Measurements from ENCODE around the gene IPO13.

IPO13 gene

GRCh38 chr1:43992232-43992995 lies 45.7 kb downstream of the IPO13 start:
- DNase-seq (ENCODE audit: extremely low read depth, low read depth): no peak
- TF ChIP-seq CTCF (IDR thresholded peaks at IDR 0.05; ENCODE audit: low read depth, low read length): no peak

DNA sequence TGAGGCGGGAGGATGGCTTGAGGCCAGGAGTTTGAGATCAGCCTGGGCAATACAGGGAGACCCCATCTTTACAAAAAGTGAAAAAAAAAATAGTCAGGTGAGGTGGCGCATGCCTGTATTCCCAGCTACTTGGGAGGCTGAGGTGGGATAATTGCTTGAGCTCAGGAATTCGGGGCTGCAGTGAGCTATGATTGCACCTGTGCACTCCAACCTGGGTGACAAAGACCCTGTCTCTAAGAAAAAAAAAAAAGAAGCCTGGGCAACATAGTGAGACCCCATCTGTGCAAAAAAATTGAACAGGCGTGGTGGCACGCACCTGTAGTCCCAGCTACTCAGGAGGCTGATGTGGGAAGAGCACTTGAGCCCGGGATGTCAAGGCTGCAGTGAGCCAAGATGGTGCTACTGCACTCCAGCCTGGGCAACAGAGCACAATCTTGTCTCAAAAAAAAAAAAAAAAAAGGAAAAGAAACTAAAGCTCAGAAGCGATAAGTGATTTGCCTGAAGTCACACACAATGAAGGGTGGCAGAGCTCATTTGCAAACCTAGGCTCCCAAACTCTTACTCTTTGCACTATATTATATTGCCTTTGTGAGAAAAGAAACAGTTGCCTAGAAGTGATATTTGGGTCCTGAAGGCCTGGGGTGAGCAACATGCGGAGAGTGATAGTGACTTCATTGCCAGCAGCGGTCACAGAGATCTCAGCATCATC lies 46.6 kb downstream of the IPO13 start:
- no peak for TF ChIP-seq CTCF (IDR thresholded peaks at IDR 0.05; ENCODE audit: low read depth, low read length)
- DNase-seq (ENCODE audit: extremely low read depth, low read depth): no peak

DNA sequence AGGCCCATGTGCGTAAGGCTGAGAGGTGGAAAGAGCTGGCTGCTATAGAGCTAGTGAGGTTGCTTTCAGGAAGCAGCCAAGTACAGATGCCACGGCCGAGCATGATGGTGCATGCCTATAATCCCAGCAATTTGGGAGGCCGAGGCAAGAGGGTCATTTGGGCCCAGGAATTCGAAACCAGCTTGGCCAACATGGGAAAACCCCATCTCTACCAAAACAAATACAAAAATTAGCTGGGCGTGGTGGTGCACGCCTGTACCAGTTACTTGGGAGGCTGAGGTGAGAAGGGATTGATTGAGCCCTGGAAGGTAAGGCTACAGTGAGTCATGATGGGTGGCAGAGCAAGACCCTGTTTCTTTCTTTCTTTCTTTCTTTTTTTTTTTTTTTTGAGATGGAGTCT lies 47.3 kb downstream of the IPO13 start:
- DNase-seq (ENCODE audit: extremely low read depth, low read depth): no peak
- no peak for TF ChIP-seq CTCF (IDR thresholded peaks at IDR 0.05; ENCODE audit: low read depth, low read length)

DNA sequence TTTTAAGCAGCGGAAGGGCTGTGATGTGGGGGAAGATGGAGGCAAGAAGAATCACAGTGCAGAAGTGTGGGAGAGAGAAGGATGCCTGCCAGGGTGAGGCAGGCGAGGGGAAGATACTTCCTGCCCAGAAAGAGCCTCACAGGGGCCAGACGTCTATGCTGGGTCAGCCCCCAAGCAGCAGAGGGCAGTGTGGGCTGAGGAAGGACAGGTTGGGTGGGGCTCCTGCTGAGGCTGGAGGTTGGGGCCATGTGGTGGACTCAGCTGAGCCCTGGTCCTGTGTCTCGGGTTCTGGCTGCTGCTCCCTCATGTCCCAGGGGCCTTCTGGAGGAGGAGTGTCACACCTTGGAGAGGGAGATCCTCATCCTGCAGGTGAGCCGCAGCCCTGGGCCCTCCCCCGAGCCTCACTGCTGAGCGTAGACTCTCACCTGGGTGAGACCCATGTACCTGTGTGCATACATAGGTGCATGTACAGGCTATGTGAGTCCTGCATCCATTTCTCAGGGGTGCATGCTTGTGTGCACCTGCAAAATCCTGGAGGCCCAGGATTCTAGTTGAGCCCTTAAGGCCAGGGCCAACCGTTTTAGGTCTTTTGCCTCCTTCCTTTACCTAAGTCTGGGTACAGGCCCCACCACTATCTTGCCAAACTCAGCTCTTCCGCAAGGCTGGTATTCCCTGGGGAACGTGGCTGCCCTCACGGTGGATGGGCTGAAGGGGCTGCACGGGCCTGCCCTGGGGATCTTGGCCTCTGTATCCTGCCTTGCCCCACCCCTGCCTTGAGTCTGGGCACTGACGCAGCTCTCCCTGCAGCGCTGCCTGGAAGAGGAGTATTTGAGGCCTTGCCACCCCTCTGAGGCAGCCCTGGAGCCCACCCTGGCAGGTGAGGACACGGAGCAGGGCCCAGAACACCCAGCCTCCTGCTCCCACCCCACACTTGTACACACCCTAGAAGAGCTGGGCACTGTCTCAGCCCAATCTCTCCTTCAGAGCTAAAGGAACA lies 48.3 kb downstream of the IPO13 start:
- DNase-seq (ENCODE audit: extremely low read depth, low read depth): no peak
- peak; percentile 38 for TF ChIP-seq CTCF (IDR thresholded peaks at IDR 0.05; ENCODE audit: low read depth, low read length)

DNA sequence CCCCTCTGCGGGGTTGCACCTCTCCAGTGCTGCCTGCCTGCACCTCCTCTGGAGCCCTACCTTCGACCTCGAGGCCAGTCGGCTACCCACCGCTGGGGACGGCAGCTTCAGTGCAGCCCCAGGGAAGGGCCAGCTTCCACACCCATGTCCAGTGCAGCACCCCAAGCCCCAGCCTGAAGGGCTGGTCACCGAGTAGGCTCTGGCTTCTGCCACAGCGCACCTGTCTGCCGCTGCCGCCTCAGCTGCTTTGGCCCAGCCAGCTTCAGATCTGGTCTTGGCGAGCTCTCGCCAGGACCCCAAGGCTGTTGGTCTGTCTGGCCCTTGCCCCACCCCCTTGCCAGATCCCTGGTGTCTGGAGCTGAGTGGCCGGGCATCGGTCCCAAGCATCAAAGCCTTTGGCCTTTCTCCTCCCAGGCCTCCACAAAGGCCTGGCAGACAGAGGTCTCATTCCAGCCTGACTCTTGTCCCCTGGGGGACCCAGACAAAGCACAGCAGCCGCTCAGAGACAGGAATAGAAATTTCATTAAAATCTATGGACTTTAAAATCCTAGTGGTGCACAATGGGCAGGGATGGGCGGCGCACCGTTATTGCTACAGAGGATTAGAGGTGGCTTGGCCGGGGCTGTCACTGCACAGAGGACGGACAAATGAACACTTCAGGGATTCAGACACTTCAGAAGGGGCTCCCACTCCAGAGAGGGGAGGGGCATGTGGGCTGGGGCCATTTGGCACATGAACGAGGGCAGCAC lies 49.4 kb downstream of the IPO13 start:
- DNase-seq (ENCODE audit: extremely low read depth, low read depth): no peak
- TF ChIP-seq CTCF (IDR thresholded peaks at IDR 0.05; ENCODE audit: low read depth, low read length): no peak

GRCh38 chr1:43996733-43997115 lies 50.0 kb downstream of the IPO13 start:
- TF ChIP-seq CTCF (IDR thresholded peaks at IDR 0.05; ENCODE audit: low read depth, low read length): no peak
- DNase-seq (ENCODE audit: extremely low read depth, low read depth): no peak

All from AG09319 (cell line).